Cardiac fibroblast (primary cell): Measurements from ENCODE around the gene HSPBP1.

ENCODE experiments used
- DNase-seq, 2 donors: peaks; one replicate each; pipeline versions ENCODE4 v3.0.0 to v3.0.0-alpha.2; 2010; ENCODE audit warnings: low read depth in 2 of 2
- H3K4me3 ChIP-seq, 2 donors: replicated peaks in 1 of 2; 1 replicate in 1 of 2; 2 replicates in 1 of 2; pipeline ENCODE4 v1.5.1; 2011; ENCODE audit warnings: low read depth in 2 of 2, low read length in 2 of 2, mild to moderate bottlenecking in 2 of 2, moderate library complexity in 1 of 2
- TF ChIP-seq, protein P1 (sequence below): IDR thresholded peaks from one replicate; pipeline ENCODE4 v1.5.1; 2011; ENCODE audit warnings: low read depth, mild to moderate bottlenecking, low read length, inconsistent platforms

HSPBP1 gene

DNA sequence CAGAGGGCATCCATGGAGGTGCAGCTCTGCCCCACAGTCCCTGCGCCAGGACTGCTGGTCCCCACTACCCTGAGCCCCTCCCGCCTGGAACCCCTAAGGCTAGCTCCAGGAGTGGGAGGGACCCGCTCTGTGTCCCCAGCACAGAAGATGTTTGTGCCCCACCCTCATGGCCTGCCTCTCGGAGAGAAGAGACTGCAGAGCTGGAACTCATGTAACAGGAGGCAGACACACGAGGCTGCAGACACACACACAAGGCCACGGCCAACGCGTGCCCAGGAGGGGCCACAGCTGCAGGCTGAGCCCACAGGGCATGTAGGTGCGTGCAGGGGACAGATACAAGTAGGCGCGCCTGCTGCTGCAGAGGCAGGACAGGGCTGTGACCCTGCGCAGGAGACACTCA is 40.9 kb downstream of the HSPBP1 start:
- TF ChIP-seq, protein P1, sequence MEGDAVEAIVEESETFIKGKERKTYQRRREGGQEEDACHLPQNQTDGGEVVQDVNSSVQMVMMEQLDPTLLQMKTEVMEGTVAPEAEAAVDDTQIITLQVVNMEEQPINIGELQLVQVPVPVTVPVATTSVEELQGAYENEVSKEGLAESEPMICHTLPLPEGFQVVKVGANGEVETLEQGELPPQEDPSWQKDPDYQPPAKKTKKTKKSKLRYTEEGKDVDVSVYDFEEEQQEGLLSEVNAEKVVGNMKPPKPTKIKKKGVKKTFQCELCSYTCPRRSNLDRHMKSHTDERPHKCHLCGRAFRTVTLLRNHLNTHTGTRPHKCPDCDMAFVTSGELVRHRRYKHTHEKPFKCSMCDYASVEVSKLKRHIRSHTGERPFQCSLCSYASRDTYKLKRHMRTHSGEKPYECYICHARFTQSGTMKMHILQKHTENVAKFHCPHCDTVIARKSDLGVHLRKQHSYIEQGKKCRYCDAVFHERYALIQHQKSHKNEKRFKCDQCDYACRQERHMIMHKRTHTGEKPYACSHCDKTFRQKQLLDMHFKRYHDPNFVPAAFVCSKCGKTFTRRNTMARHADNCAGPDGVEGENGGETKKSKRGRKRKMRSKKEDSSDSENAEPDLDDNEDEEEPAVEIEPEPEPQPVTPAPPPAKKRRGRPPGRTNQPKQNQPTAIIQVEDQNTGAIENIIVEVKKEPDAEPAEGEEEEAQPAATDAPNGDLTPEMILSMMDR: no peak
- H3K4me3 ChIP-seq: no peak overlapping the region
- DNase-seq: no peak

DNA sequence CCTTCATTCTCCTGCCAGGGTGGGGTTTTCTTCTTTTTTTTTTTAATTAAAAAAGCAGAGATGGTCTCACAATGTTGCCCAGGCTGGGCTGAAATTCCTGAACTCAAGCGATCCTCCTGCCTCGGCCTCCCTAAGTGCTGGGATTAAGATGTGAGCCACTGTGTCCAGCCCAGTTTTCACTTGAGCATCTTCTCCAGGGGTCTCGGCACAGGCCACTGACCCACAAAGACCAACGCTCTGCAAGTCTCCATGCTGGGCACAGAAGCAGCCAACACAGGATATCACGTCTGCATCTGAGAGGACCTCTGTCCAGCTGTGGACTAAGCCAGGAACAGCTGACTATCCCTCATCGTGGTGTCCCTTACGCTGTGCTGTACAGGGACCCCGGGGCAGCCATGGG is 41.9 kb downstream of the HSPBP1 start:
- TF ChIP-seq, protein P1: no peak
- no peak overlapping the region for H3K4me3 ChIP-seq
- no peak for DNase-seq

DNA sequence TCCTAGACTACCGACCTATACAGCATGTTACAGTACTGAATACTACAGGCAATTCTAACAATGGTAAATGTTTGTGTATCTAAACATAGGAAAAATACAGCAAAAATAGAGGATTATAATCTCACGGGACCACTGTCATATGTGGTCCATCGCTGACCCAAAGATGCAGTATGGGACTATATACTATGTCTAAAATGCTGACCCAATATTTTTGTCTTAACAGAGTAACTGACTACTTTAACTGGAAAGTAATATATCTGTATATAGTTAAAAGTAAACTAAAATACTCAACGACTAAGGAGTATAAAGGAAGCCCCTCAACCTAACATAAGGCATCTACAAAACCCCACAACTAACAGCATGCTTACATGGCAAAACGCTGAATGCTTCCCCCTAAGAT is 46.9 kb downstream of the HSPBP1 start:
- no peak for DNase-seq
- TF ChIP-seq, protein P1: no peak
- no peak overlapping the region for H3K4me3 ChIP-seq

DNA sequence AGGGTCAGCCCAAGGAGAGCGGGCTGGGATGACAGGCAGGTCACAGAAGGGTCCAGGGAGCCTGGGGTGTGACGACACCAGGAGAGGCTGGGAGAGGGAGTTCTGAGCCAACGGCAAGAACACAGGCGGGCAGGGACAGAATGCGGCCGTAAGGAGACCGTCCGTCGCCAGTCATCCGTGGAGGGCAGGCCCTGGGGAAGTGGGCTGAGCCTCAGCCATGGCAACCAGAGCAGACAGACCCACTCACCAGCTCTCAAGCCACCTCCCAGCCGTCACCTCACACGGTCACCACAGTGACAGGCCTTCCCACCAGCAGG is 47.7 kb downstream of the HSPBP1 start:
- TF ChIP-seq, protein P1: no peak
- no peak for DNase-seq
- H3K4me3 ChIP-seq: no peak overlapping the region

DNA sequence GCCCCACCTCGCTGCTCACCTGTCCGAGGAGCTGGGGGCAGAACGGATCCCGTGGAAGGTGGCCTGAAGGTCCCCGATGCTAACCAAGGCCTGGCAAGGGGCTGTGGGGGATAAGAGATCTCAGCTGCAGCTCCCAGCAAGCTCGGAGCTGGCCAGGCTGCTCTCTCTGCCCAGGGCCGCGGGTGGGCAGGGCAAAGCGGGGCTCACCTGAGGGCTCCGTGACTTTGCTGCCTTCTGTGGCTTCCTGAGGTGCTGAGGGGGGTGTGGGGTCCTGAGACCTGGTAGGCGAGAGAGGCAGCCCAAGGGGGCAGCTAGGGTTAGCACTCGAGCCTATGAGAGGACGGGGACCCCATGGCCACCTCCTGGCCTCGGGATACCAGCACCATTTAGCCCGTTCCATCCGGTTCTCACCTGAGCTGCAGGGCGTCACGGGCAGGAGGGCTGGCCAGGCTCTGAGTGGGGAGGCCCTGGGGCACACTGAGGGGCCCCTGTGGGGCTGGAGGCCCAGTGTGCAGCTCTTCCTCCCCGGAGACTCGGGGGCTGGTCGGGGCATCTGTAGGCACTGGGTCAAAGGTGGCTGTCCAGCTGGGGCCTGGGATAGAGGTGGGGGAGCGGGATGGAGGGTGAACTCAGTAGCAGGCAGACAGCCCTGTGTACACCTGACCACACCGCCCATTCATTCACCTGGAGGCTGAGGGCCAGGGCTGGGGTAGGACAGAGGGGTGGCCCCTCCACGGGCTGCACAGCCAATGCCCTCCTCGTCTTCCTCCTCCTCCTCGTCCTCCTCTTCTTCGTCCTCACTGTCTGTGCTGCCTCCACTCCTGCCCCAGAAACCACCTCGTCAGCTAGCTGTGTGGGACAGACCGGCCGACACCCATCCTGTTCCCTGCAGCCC is 48.3 kb downstream of the HSPBP1 start:
- no peak for DNase-seq
- TF ChIP-seq, protein P1: no peak
- H3K4me3 ChIP-seq: no peak overlapping the region

DNA sequence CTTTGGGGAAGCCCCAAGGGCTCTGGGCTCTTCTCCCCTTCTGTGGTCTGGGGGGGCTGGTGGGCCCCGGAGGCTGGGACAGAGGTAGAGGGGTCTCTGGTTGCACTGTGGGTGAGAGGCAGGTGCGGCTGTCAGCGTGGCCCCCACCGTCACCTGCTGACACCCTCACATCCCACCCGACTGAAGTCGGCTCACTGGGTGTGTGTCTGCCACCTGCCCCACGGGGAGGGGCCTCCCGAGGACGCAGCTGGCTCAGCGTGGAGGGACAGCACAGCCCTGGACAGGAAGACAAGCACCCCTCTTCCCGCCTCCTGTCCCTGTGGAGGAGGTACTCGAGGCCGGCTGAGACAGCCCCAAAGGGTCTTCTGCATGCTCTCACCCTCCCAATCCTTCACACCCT is 49.1 kb downstream of the HSPBP1 start:
- no peak overlapping the region for H3K4me3 ChIP-seq
- no peak for DNase-seq
- TF ChIP-seq, protein P1: no peak

DNA sequence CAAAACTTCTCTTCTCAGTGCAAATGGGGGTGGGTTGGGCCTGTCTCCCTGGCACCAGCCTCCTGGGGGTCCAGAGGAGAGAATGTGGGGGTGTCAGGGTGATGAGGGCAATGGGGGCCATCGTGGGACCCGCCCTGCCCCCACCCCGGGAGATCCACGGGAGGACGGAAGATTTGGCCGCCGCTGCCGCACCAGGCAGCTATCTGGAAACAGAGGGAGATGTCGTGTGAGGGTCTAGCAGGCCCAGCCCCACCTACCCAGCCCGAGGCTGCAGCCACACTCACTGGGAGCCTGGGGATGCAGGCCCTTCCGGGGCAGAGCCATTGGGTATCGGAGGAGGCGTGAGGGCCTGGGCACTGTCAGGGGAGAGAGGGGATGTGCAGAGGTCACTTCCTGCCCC is 49.6 kb downstream of the HSPBP1 start:
- no peak overlapping the region for H3K4me3 ChIP-seq
- TF ChIP-seq, protein P1: no peak
- DNase-seq: no peak
